Limb (tissue), 2 donors: ENCODE measurements around the gene HOXA5.

Experiments used
- DNase-seq, 2 donors: peaks; one replicate each; pipeline ENCODE4 v3.0.0-alpha.2; 2016; ENCODE audit errors: extremely low spot score in 2 of 2

Gene HOXA5

GRCh38 chr7:27182861-27183681 is 39.6 kb upstream of the HOXA5 start:
- peak in 1 of 2 donors; percentile 62 for DNase-seq

GRCh38 chr7:27182285-27182841 is 38.9 kb upstream of the HOXA5 start:
- DNase-seq, result peak in 1 of 2 donors; percentile 46

GRCh38 chr7:27181795-27182275 is 38.4 kb upstream of the HOXA5 start:
- peak; percentile 1 to 38 for DNase-seq

GRCh38 chr7:27180431-27181420 is 37.2 kb upstream of the HOXA5 start:
- peak in 1 of 2 donors; percentile 54 for DNase-seq

GRCh38 chr7:27179503-27180430 is 36.3 kb upstream of the HOXA5 start:
- DNase-seq, result peak; percentile 89 to 93

GRCh38 chr7:27179030-27179429 is 35.5 kb upstream of the HOXA5 start:
- DNase-seq, result peak in 1 of 2 donors; percentile 47

- DNase-seq, result peak in 1 of 2 donors; percentile 45
These were observed 34.9 kb upstream of the HOXA5 start for GRCh38 chr7:27178366-27178765.

GRCh38 chr7:27177795-27178320 is 34.4 kb upstream of the HOXA5 start:
- DNase-seq, result peak in 1 of 2 donors; percentile 39

GRCh38 chr7:27176962-27177794 is 33.7 kb upstream of the HOXA5 start:
- peak in 1 of 2 donors; percentile 55 for DNase-seq

GRCh38 chr7:27176524-27176845 is 33.0 kb upstream of the HOXA5 start:
- no peak for DNase-seq

- DNase-seq, result peak in 1 of 2 donors; percentile 57
These were observed 32.4 kb upstream of the HOXA5 start for GRCh38 chr7:27175626-27176523.

- DNase-seq, result peak in 1 of 2 donors; percentile 60
These were observed 31.6 kb upstream of the HOXA5 start for GRCh38 chr7:27174874-27175625.

- peak; percentile 80 to 87 for DNase-seq
These were observed 30.7 kb upstream of the HOXA5 start, which contains the start of gene HOXA10 for GRCh38 chr7:27173956-27174873. HOXA10 (minus strand) TSS chr7:27174320; CDS start chr7:27174306, 14 bp downstream.

GRCh38 chr7:27173511-27173955 is 30.1 kb upstream of the HOXA5 start:
- no peak for DNase-seq

GRCh38 chr7:27172823-27173510 is 29.5 kb upstream of the HOXA5 start:
- DNase-seq, result peak in 1 of 2 donors; percentile 78

GRCh38 chr7:27172315-27172774 is 28.9 kb upstream of the HOXA5 start:
- DNase-seq, result peak in 1 of 2 donors; percentile 69
